K562 (cell line): Measurements from ENCODE around the gene SLC24A1. TPM values are rescaled to one million over a fixed set of nuclear protein-coding genes. Genes with fewer than 3 reads are reported as not detected.

Experiments
- ATF1 ChIP-seq, 2 experiments: fragments of 450-650 bp in 1 of 2; IDR thresholded peaks; 2 replicates each; pipeline ENCODE4 v1.6.1; 2016; ENCODE audit warnings: missing compliant biosample characterization in 1 of 2, missing genetic modification characterization in 1 of 2
- CREB1 ChIP-seq, 2 experiments: sonication (generic) in 1 of 2; formaldehyde crosslinking in 1 of 2; IDR thresholded peaks; 2 replicates each; pipeline versions ENCODE4 v1.6.1 to v1.8.0; 2012 to 2022; ENCODE audit warnings: inconsistent platforms in 1 of 2, mild to moderate bottlenecking in 1 of 2, missing genetic modification reagents in 1 of 2, moderate library complexity in 1 of 2
- FOXJ3 ChIP-seq: sonication (generic); formaldehyde crosslinking; IDR thresholded peaks from 2 replicates; pipeline ENCODE4 v1.4.0; 2020; ENCODE audit warnings: mild to moderate bottlenecking, missing genetic modification reagents
- HMGN3 ChIP-seq: IDR thresholded peaks from 2 replicates; pipeline ENCODE4 v1.6.1; 2011; ENCODE audit warnings: borderline replicate concordance, low read depth, mild to moderate bottlenecking, mixed read lengths, low read length; ENCODE audit not compliant: insufficient read length; ENCODE audit errors: extremely low read depth
- KDM4B ChIP-seq, 2 experiments: fragments of 450-650 bp in 1 of 2; sonication (generic) in 1 of 2; IDR thresholded peaks; 2 replicates each; pipeline ENCODE4 v1.6.1; 2016 to 2017; ENCODE audit warnings: borderline replicate concordance in 2 of 2, antibody characterized with exemption in 1 of 2, low read depth in 1 of 2, mild to moderate bottlenecking in 1 of 2
- MBD2 ChIP-seq: sonication (generic); IDR thresholded peaks from 2 replicates; pipeline ENCODE4 v1.6.1; 2016; ENCODE audit warnings: low read depth, borderline replicate concordance
- MIER1 ChIP-seq: fragments of 450-650 bp; IDR thresholded peaks from 2 replicates; pipeline ENCODE4 v1.6.1; 2016; ENCODE audit warnings: antibody characterized with exemption, mild to moderate bottlenecking, low read depth
- NCOR1 ChIP-seq: fragments of 450-650 bp; IDR thresholded peaks from 2 replicates; pipeline ENCODE4 v1.6.1; 2016; ENCODE audit warnings: mild to moderate bottlenecking, moderate library complexity
- NELFE ChIP-seq: IDR thresholded peaks from 2 replicates; pipeline ENCODE4 v1.6.1; 2011; ENCODE audit warnings: mild to moderate bottlenecking; ENCODE audit not compliant: insufficient read depth, insufficient read length
- PHF20 ChIP-seq: fragments of 450-650 bp; IDR thresholded peaks from 2 replicates; pipeline ENCODE4 v1.6.1; 2018; ENCODE audit not compliant: partially characterized antibody
- PML ChIP-seq: IDR thresholded peaks from 2 replicates; pipeline ENCODE4 v1.6.1; 2012; ENCODE audit warnings: low read length, inconsistent platforms
- POU5F1 ChIP-seq: fragments of 150-350 bp; IDR thresholded peaks from 2 replicates; pipeline ENCODE4 v1.6.1; 2014; ENCODE audit warnings: borderline replicate concordance, low read length, low read depth, mild to moderate bottlenecking; ENCODE audit not compliant: partially characterized antibody
- PPARD ChIP-seq: fragments of 250-450 bp; sonication (Bioruptor Pico); IDR thresholded peaks from 2 replicates; pipeline ENCODE4 v1.8.0; 2022; ENCODE audit warnings: inconsistent platforms, mild to moderate bottlenecking, moderate library complexity
- SAFB ChIP-seq: fragments of 200-400 bp; formaldehyde crosslinking; IDR thresholded peaks from 2 replicates; pipeline ENCODE4 v1.6.1; 2017; ENCODE audit warnings: low read depth, low read length, borderline replicate concordance
- STAT5A ChIP-seq: IDR thresholded peaks from 2 replicates; pipeline ENCODE4 v1.6.1; 2012; ENCODE audit warnings: low read length, inconsistent platforms, borderline replicate concordance
- STAT5B ChIP-seq: fragments of 250-450 bp; sonication (Bioruptor Pico); IDR thresholded peaks from 2 replicates; pipeline ENCODE4 v1.8.0; 2021; ENCODE audit warnings: mild to moderate bottlenecking, inconsistent platforms
- TCF15 ChIP-seq: fragments of 250-450 bp; sonication (Bioruptor Pico); IDR thresholded peaks from 2 replicates; pipeline ENCODE4 v1.8.0; 2022; ENCODE audit warnings: moderate library complexity, mild to moderate bottlenecking, inconsistent platforms
- THRB ChIP-seq: fragments of 450-650 bp; formaldehyde crosslinking; conservative IDR thresholded peaks from 2 replicates; pipeline ENCODE4 v1.4.0; 2022; ENCODE audit warnings: mild to moderate bottlenecking, missing genetic modification characterization
- TRIM24 ChIP-seq, 2 experiments: fragments of 450-650 bp; IDR thresholded peaks; 2 replicates each; pipeline ENCODE4 v1.6.1; 2016
- ZBTB26 ChIP-seq: fragments of 450-650 bp; formaldehyde crosslinking; IDR thresholded peaks from 2 replicates; pipeline ENCODE4 v1.4.0; 2022; ENCODE audit warnings: missing genetic modification characterization
- ZNF224 ChIP-seq: sonication (generic); formaldehyde crosslinking; IDR thresholded peaks from 2 replicates; pipeline ENCODE4 v1.8.0; 2022; ENCODE audit warnings: mild to moderate bottlenecking, missing genetic modification reagents
- ZNF436 ChIP-seq: fragments of 250-450, 450-650 bp; sonication (Bioruptor Pico); formaldehyde crosslinking; IDR thresholded peaks from 2 replicates; pipeline ENCODE4 v1.7.0; 2020; ENCODE audit warnings: mild to moderate bottlenecking
- ZNF57 ChIP-seq: fragments of 450-650 bp; formaldehyde crosslinking; IDR thresholded peaks from 2 replicates; pipeline ENCODE4 v1.4.0; 2020; ENCODE audit warnings: mild to moderate bottlenecking, moderate library complexity
- polyA plus RNA-seq, 8 experiments: library from polyadenylated mRNA; depleted of rRNA in 4 of 8; stranded (reverse) in 5 of 8; unstranded in 3 of 8; fragments of >200 nt; fragmentation: Nextera tagmentation in 2 of 8; fragmentation: Illumina TruSeq in 1 of 8; extraction: Ambion mirVana in 2 of 8; extraction: Trizol in 1 of 8; gene quantifications; 2 replicates each; pipeline versions ENCODE4 v1.2.1 to v1.2.3, GENCODE V29; 2011 to 2014; ENCODE audit warnings: inconsistent platforms in 1 of 8, missing spikeins in 1 of 8
- total RNA-seq, 7 experiments: library from RNA; depleted of rRNA in 6 of 7; stranded (reverse); fragments of >200 nt in 6 of 7; fragmentation: Illumina TruSeq in 2 of 7; extraction: Trizol in 2 of 7; gene quantifications; 2 replicates each; pipeline versions ENCODE4 v1.2.1 to v1.2.3, GENCODE V29; 2011 to 2021; ENCODE audit warnings: low replicate concordance in 1 of 7

Gene SLC24A1
- total and polyA plus RNA-seq, 9 of the 15 experiments (the other 6 are each of a cell fraction or from before 2014, with no cell fraction given): 3.1 to 8.2 (median 5.5) TPM

- TF ChIP-seq MBD2: peak; percentile 83; the same call in 1 of the 2 replicates
- TF ChIP-seq POU5F1: peak; percentile 43
- peak; percentile 6; the same call in 1 of the 2 replicates for TF ChIP-seq STAT5A
- TF ChIP-seq MIER1: peak; percentile 24; the same call in 1 of the 2 replicates
- TF ChIP-seq KDM4B (IDR thresholded peaks at IDR 0.05; ENCODE audit: borderline replicate concordance in 2 of 2, low read depth in 1 of 2): peak in 1 of 2 experiments; percentile 82; a peak in 1 of 4 replicates
- TF ChIP-seq HMGN3: peak; percentile 96
- peak; percentile 39 for TF ChIP-seq NELFE
- TF ChIP-seq SAFB: no peak
- peak; percentile 73 for TF ChIP-seq CREB1 (IDR thresholded peaks at IDR 0.05)
- TF ChIP-seq CREB1 (CRISPR knock-in tag; IDR thresholded peaks at IDR 0.05): peak; percentile 72; the same call in 1 of the 2 replicates
- TF ChIP-seq ZBTB26 (CRISPR knock-in tag): peak; percentile 82; the same call in 1 of the 2 replicates
- peak; percentile 74 for TF ChIP-seq PML
- peak; percentile 96 for TF ChIP-seq PHF20
- no peak; the same call in 1 of the 2 replicates for TF ChIP-seq THRB (CRISPR knock-in tag)
- TF ChIP-seq PPARD (CRISPR knock-in tag): no peak
- peak; percentile 72 for TF ChIP-seq NCOR1
- no peak for TF ChIP-seq ZNF224 (CRISPR knock-in tag)
- peak; percentile 5 to 99; a peak in 2 of 4 replicates for TF ChIP-seq TRIM24 (IDR thresholded peaks at IDR 0.05)
- no peak for TF ChIP-seq ZNF57 (CRISPR knock-in tag)
- 0 out of 2 replicates have a peak, but pooled peaks have one; percentile 36 for TF ChIP-seq ATF1 (CRISPR knock-in tag; IDR thresholded peaks at IDR 0.05)
- TF ChIP-seq ATF1 (tag; IDR thresholded peaks at IDR 0.05): peak; percentile 80
- no peak for TF ChIP-seq TCF15 (CRISPR knock-in tag)
- TF ChIP-seq ZNF436 (CRISPR knock-in tag): no peak
- TF ChIP-seq FOXJ3: no peak
- no peak for TF ChIP-seq STAT5B (CRISPR knock-in tag)
Measured at GRCh38 chr15:65610871-65611718, 10.6 kb upstream of the SLC24A1 start, which contains the start of gene INTS14 (continued).
